HEK293 (cell line): ENCODE measurements around the gene ITSN1.

Source experiments
- CTCF ChIP-seq: fragments of 450-650 bp; formaldehyde crosslinking; IDR thresholded peaks from 2 replicates; pipeline ENCODE4 v1.5.1; 2016; ENCODE audit warnings: missing biosample characterization, missing genetic modification characterization
- KLF1 ChIP-seq: fragments of 450-650 bp; formaldehyde crosslinking; IDR thresholded peaks from 2 replicates; pipeline ENCODE4 v1.5.1; 2016; ENCODE audit warnings: missing biosample characterization, missing genetic modification characterization
- TCF7L2 ChIP-seq: IDR thresholded peaks from 2 replicates; pipeline ENCODE4 v1.6.1; 2011; ENCODE audit warnings: low read depth, mild to moderate bottlenecking, inconsistent platforms, low read length, moderate library complexity, borderline replicate concordance
- ZBTB49 ChIP-seq: fragments of 450-650 bp; formaldehyde crosslinking; IDR thresholded peaks from 2 replicates; pipeline ENCODE4 v1.5.1; 2016; ENCODE audit warnings: missing biosample characterization, missing genetic modification characterization, low read depth
- ZEB2 ChIP-seq: fragments of 450-650 bp; formaldehyde crosslinking; IDR thresholded peaks from 2 replicates; pipeline ENCODE4 v1.5.1; 2016; ENCODE audit warnings: missing biosample characterization, missing genetic modification characterization
- ZNF175 ChIP-seq: fragments of 450-650 bp; formaldehyde crosslinking; IDR thresholded peaks from 2 replicates; pipeline ENCODE4 v1.5.1; 2016; ENCODE audit warnings: missing biosample characterization, missing genetic modification characterization
- ZNF274 ChIP-seq, 2 experiments: fragments of 200-500 bp in 1 of 2; fragments of 450-650 bp in 1 of 2; sonication (Bioruptor generic) in 1 of 2; formaldehyde crosslinking in 1 of 2; IDR thresholded peaks; 2 replicates each; pipeline versions ENCODE4 v1.5.1 to v1.6.1; 2014 to 2016; ENCODE audit warnings: borderline replicate concordance in 1 of 2, inconsistent platforms in 1 of 2, low read length in 1 of 2, missing biosample characterization in 1 of 2, missing genetic modification characterization in 1 of 2
- ZNF292 ChIP-seq: fragments of 450-650 bp; formaldehyde crosslinking; IDR thresholded peaks from 2 replicates; pipeline ENCODE4 v1.5.1; 2016; ENCODE audit warnings: low read depth, missing biosample characterization, missing genetic modification characterization, borderline replicate concordance
- ZNF473 ChIP-seq: fragments of 450-650 bp; formaldehyde crosslinking; IDR thresholded peaks from 2 replicates; pipeline ENCODE4 v1.5.1; 2017; ENCODE audit warnings: missing biosample characterization, missing genetic modification characterization
- ZNF660 ChIP-seq: fragments of 450-650 bp; IDR thresholded peaks from 2 replicates; pipeline ENCODE4 v1.5.1; 2018; ENCODE audit warnings: missing biosample characterization, mild to moderate bottlenecking, missing genetic modification characterization

GRCh38 chr21:33651965-33652680 is 9.8 kb downstream of the ITSN1 start:
- TF ChIP-seq ZNF473 (tag by site-specific recombination) (no peak), ZEB2 (tag by site-specific recombination) (no peak), CTCF (tag by site-specific recombination) (no peak), ZNF175 (no peak), ZNF292 (tag by site-specific recombination) (no peak), KLF1 (tag by site-specific recombination) (no peak), TCF7L2 (no peak), ZBTB49 (tag by site-specific recombination) (no peak), ZNF274 (IDR thresholded peaks at IDR 0.05; ENCODE audit: low read length) (no peak), ZNF274 (tag by site-specific recombination; IDR thresholded peaks at IDR 0.05; ENCODE audit: borderline replicate concordance) (no peak), ZNF660 (tag by site-specific recombination) (no peak)
